HEK293 (cell line): Measurements from ENCODE around the gene ATMIN.

Experiments
- CTCF ChIA-PET: fragments of 350-600 bp; formaldehyde crosslinking; extraction: SDS; loops from one replicate; lab custom pipeline; 2021; ENCODE audit warnings: antibody characterized with exemption; lab: Yijun Ruan, JAX
- POLR2A ChIA-PET: fragments of 300-600 bp; formaldehyde crosslinking; extraction: SDS; loops from one replicate; lab custom pipeline; 2020; ENCODE audit warnings: antibody characterized with exemption, inconsistent platforms; lab: Yijun Ruan, JAX
- H3K27ac ChIP-seq: fragments of 200-500 bp; sonication (Bioruptor generic); 2 replicates; pipeline ENCODE4 v1.5.1; 2014; ENCODE audit warnings: low read depth, low read length, control low read depth, inconsistent platforms; ENCODE audit errors: extremely low read depth
- H3K36me3 ChIP-seq, 2 experiments: fragments of 200-500 bp in 1 of 2; sonication (Bioruptor generic) in 1 of 2; 1 replicate in 1 of 2; 2 replicates in 1 of 2; pipeline ENCODE4 v1.5.1; 2014 to 2017; ENCODE audit warnings: inconsistent platforms in 2 of 2, low read length in 2 of 2; ENCODE audit not compliant: control insufficient read depth in 2 of 2, insufficient read depth in 1 of 2
- H3K4me1 ChIP-seq: fragments of 200-500 bp; sonication (Bioruptor generic); 2 replicates; pipeline ENCODE4 v1.5.1; 2014; ENCODE audit warnings: mild to moderate bottlenecking, low read length, inconsistent platforms; ENCODE audit not compliant: control insufficient read depth, insufficient read depth
- H3K4me3 ChIP-seq: 2 replicates; pipeline ENCODE4 v1.5.1; 2011; ENCODE audit warnings: low read depth, mild to moderate bottlenecking, control low read depth, low read length, moderate library complexity
- H3K9me3 ChIP-seq: fragments of 200-500 bp; sonication (Bioruptor generic); 2 replicates; pipeline ENCODE4 v1.5.1; 2014; ENCODE audit warnings: low read depth, low read length, inconsistent platforms; ENCODE audit not compliant: control insufficient read depth, insufficient read depth
- BCL11B ChIP-seq: fragments of 450-650 bp; formaldehyde crosslinking; IDR thresholded peaks from 2 replicates; pipeline ENCODE4 v1.5.1; 2016; ENCODE audit warnings: low read depth, missing biosample characterization, missing genetic modification characterization
- GLI2 ChIP-seq: fragments of 450-650 bp; formaldehyde crosslinking; IDR thresholded peaks from 2 replicates; pipeline ENCODE4; 2017; ENCODE audit warnings: missing biosample characterization, missing genetic modification characterization, low read depth, borderline replicate concordance
- GLI4 ChIP-seq: fragments of 450-650 bp; formaldehyde crosslinking; IDR thresholded peaks from 2 replicates; pipeline ENCODE4 v1.5.1; 2016; ENCODE audit warnings: missing biosample characterization, missing genetic modification characterization
- HOXD13 ChIP-seq: sonication (generic); formaldehyde crosslinking; IDR thresholded peaks from 2 replicates; pipeline ENCODE4 v1.8.0; 2022; ENCODE audit warnings: missing genetic modification reagents, borderline replicate concordance
- KLF16 ChIP-seq: fragments of 450-650 bp; formaldehyde crosslinking; IDR thresholded peaks from 2 replicates; pipeline ENCODE4 v1.5.1; 2017; ENCODE audit warnings: missing biosample characterization, missing genetic modification characterization
- KLF8 ChIP-seq: fragments of 450-650 bp; formaldehyde crosslinking; IDR thresholded peaks from 2 replicates; pipeline ENCODE4 v1.5.1; 2016; ENCODE audit warnings: missing biosample characterization, missing genetic modification characterization
- RBAK ChIP-seq: fragments of 450-650 bp; formaldehyde crosslinking; IDR thresholded peaks from 2 replicates; pipeline ENCODE4 v1.5.1; 2016; ENCODE audit warnings: missing biosample characterization, missing genetic modification characterization
- SP3 ChIP-seq: fragments of 450-650 bp; formaldehyde crosslinking; IDR thresholded peaks from 2 replicates; pipeline ENCODE4 v1.5.1; 2016; ENCODE audit warnings: missing biosample characterization, missing genetic modification characterization
- TCF7L2 ChIP-seq: IDR thresholded peaks from 2 replicates; pipeline ENCODE4 v1.6.1; 2011; ENCODE audit warnings: low read depth, mild to moderate bottlenecking, inconsistent platforms, low read length, moderate library complexity, borderline replicate concordance
- ZEB2 ChIP-seq: fragments of 450-650 bp; formaldehyde crosslinking; IDR thresholded peaks from 2 replicates; pipeline ENCODE4 v1.5.1; 2016; ENCODE audit warnings: missing biosample characterization, missing genetic modification characterization
- ZNF112 ChIP-seq: fragments of 450-650 bp; formaldehyde crosslinking; IDR thresholded peaks from 2 replicates; pipeline ENCODE4 v1.5.0; 2017; ENCODE audit warnings: missing biosample characterization, missing genetic modification characterization
- ZNF133 ChIP-seq: fragments of 450-650 bp; formaldehyde crosslinking; IDR thresholded peaks from 2 replicates; pipeline ENCODE4 v1.5.1; 2016; ENCODE audit warnings: missing biosample characterization, missing genetic modification characterization
- ZNF157 ChIP-seq: fragments of 450-650 bp; formaldehyde crosslinking; IDR thresholded peaks from 2 replicates; pipeline ENCODE4 v1.5.1; 2016; ENCODE audit warnings: missing biosample characterization, missing genetic modification characterization
- ZNF2 ChIP-seq: fragments of 450-650 bp; formaldehyde crosslinking; IDR thresholded peaks from 2 replicates; pipeline ENCODE4 v1.5.1; 2016; ENCODE audit warnings: missing biosample characterization, missing genetic modification characterization
- ZNF248 ChIP-seq: fragments of 450-650 bp; formaldehyde crosslinking; IDR thresholded peaks from 2 replicates; pipeline ENCODE4 v1.5.1; 2017; ENCODE audit warnings: missing biosample characterization, missing genetic modification characterization
- ZNF350 ChIP-seq: fragments of 450-650 bp; formaldehyde crosslinking; IDR thresholded peaks from 2 replicates; pipeline ENCODE4 v1.5.0; 2017; ENCODE audit warnings: missing biosample characterization, mild to moderate bottlenecking, missing genetic modification characterization
- ZNF394 ChIP-seq: fragments of 450-650 bp; formaldehyde crosslinking; IDR thresholded peaks from 2 replicates; pipeline ENCODE4 v1.5.1; 2016; ENCODE audit warnings: missing biosample characterization, missing genetic modification characterization, mild to moderate bottlenecking, moderate library complexity, borderline replicate concordance
- ZNF416 ChIP-seq: fragments of 450-650 bp; formaldehyde crosslinking; IDR thresholded peaks from 2 replicates; pipeline ENCODE4 v1.5.1; 2016; ENCODE audit warnings: missing biosample characterization, missing genetic modification characterization
- ZNF558 ChIP-seq: fragments of 450-650 bp; formaldehyde crosslinking; IDR thresholded peaks from 2 replicates; pipeline ENCODE4 v1.5.1; 2016; ENCODE audit warnings: missing biosample characterization, missing genetic modification characterization
- ZNF623 ChIP-seq: fragments of 450-650 bp; formaldehyde crosslinking; IDR thresholded peaks from 2 replicates; pipeline ENCODE4 v1.5.1; 2016; ENCODE audit warnings: missing biosample characterization, missing genetic modification characterization
- ZNF626 ChIP-seq: fragments of 450-650 bp; sonication (Bioruptor Pico); formaldehyde crosslinking; IDR thresholded peaks from 2 replicates; pipeline ENCODE4 v1.5.1; 2018; ENCODE audit warnings: missing biosample characterization, missing genetic modification characterization, inconsistent platforms
- ZNF791 ChIP-seq: fragments of 450-650 bp; formaldehyde crosslinking; IDR thresholded peaks from 2 replicates; pipeline ENCODE4 v1.5.1; 2016; ENCODE audit warnings: missing biosample characterization, missing genetic modification characterization
- ZSCAN30 ChIP-seq: fragments of 450-650 bp; IDR thresholded peaks from 2 replicates; pipeline ENCODE4 v1.5.1; 2018; ENCODE audit warnings: missing biosample characterization, mild to moderate bottlenecking, missing genetic modification characterization, moderate library complexity
- ZXDB ChIP-seq: fragments of 450-650 bp; formaldehyde crosslinking; IDR thresholded peaks from 2 replicates; pipeline ENCODE4 v1.5.1; 2016; ENCODE audit warnings: missing biosample characterization, missing genetic modification characterization
- TF ChIP-seq, protein P1 (sequence below): fragments of 450-650 bp; formaldehyde crosslinking; IDR thresholded peaks from 2 replicates; pipeline ENCODE4 v1.5.1; 2016; ENCODE audit warnings: missing biosample characterization, missing genetic modification characterization
- TF ChIP-seq, protein P2 (sequence below): fragments of 450-650 bp; formaldehyde crosslinking; IDR thresholded peaks from 2 replicates; pipeline ENCODE4 v1.5.0; 2017; ENCODE audit warnings: missing biosample characterization, missing genetic modification characterization, borderline replicate concordance
- TF ChIP-seq, protein P3 (sequence below): fragments of 450-650 bp; formaldehyde crosslinking; IDR thresholded peaks from 2 replicates; pipeline ENCODE4 v1.5.1; 2017; ENCODE audit warnings: missing biosample characterization, missing genetic modification characterization
- TF ChIP-seq, protein P4 (sequence below): fragments of 450-650 bp; formaldehyde crosslinking; optimal IDR thresholded peaks from 2 replicates; pipeline ENCODE3; 2016; ENCODE audit warnings: missing biosample characterization, mild to moderate bottlenecking, missing genetic modification characterization

The ATMIN gene

DNA sequence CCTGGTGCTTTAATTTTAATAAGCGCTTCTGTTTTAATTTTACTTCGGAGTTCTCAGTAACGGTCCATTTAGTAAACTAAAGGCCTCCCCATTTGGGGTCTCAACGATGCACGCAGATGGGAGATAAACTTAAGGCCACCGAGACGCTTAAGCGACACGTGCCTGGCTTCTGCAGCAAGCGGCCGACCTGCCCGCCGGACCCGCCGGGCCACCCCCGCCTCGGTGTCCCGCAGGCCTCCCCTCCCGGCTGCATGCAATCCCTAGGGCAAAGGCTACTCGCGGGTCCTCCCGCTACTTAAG, 60.0 kb downstream of the ATMIN start (continued):
- TF ChIP-seq, protein P1, sequence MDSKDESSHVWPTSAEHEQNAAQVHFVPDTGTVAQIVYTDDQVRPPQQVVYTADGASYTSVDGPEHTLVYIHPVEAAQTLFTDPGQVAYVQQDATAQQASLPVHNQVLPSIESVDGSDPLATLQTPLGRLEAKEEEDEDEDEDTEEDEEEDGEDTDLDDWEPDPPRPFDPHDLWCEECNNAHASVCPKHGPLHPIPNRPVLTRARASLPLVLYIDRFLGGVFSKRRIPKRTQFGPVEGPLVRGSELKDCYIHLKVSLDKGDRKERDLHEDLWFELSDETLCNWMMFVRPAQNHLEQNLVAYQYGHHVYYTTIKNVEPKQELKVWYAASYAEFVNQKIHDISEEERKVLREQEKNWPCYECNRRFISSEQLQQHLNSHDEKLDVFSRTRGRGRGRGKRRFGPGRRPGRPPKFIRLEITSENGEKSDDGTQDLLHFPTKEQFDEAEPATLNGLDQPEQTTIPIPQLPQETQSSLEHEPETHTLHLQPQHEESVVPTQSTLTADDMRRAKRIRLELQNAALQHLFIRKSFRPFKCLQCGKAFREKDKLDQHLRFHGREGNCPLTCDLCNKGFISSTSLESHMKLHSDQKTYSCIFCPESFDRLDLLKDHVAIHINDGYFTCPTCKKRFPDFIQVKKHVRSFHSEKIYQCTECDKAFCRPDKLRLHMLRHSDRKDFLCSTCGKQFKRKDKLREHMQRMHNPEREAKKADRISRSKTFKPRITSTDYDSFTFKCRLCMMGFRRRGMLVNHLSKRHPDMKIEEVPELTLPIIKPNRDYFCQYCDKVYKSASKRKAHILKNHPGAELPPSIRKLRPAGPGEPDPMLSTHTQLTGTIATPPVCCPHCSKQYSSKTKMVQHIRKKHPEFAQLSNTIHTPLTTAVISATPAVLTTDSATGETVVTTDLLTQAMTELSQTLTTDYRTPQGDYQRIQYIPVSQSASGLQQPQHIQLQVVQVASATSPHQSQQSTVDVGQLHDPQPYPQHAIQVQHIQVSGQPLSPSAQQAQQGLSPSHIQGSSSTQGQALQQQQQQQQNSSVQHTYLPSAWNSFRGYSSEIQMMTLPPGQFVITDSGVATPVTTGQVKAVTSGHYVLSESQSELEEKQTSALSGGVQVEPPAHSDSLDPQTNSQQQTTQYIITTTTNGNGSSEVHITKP = 0 out of 2 replicates have a peak, but pooled peaks have one; percentile 15
- TF ChIP-seq, protein P2, sequence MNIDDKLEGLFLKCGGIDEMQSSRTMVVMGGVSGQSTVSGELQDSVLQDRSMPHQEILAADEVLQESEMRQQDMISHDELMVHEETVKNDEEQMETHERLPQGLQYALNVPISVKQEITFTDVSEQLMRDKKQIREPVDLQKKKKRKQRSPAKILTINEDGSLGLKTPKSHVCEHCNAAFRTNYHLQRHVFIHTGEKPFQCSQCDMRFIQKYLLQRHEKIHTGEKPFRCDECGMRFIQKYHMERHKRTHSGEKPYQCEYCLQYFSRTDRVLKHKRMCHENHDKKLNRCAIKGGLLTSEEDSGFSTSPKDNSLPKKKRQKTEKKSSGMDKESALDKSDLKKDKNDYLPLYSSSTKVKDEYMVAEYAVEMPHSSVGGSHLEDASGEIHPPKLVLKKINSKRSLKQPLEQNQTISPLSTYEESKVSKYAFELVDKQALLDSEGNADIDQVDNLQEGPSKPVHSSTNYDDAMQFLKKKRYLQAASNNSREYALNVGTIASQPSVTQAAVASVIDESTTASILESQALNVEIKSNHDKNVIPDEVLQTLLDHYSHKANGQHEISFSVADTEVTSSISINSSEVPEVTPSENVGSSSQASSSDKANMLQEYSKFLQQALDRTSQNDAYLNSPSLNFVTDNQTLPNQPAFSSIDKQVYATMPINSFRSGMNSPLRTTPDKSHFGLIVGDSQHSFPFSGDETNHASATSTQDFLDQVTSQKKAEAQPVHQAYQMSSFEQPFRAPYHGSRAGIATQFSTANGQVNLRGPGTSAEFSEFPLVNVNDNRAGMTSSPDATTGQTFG = no peak
- TF ChIP-seq ZNF133 (tag by site-specific recombination) = no peak
- TF ChIP-seq KLF16 (tag by site-specific recombination) = peak; percentile 70
- TF ChIP-seq BCL11B = no peak
- no peak for TF ChIP-seq ZNF112 (tag by site-specific recombination)
- 0 out of 2 replicates have a peak, but pooled peaks have one; percentile 35 for TF ChIP-seq ZEB2 (tag by site-specific recombination)
- no peak for TF ChIP-seq ZNF626
- TF ChIP-seq ZNF416 (tag by site-specific recombination) = no peak
- TF ChIP-seq, protein P3, sequence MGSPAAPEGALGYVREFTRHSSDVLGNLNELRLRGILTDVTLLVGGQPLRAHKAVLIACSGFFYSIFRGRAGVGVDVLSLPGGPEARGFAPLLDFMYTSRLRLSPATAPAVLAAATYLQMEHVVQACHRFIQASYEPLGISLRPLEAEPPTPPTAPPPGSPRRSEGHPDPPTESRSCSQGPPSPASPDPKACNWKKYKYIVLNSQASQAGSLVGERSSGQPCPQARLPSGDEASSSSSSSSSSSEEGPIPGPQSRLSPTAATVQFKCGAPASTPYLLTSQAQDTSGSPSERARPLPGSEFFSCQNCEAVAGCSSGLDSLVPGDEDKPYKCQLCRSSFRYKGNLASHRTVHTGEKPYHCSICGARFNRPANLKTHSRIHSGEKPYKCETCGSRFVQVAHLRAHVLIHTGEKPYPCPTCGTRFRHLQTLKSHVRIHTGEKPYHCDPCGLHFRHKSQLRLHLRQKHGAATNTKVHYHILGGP (tag by site-specific recombination) = no peak
- TF ChIP-seq HOXD13 = no peak
- no peak for TF ChIP-seq ZSCAN30 (tag by site-specific recombination)
- TF ChIP-seq GLI4 = no peak
- 0 out of 2 replicates have a peak, but pooled peaks have one; percentile 8 for TF ChIP-seq KLF8
- no peak for TF ChIP-seq GLI2
- TF ChIP-seq ZNF350 (tag by site-specific recombination) = no peak
- no peak for TF ChIP-seq ZNF558 (tag by site-specific recombination)
- TF ChIP-seq ZNF394 (tag by site-specific recombination) = peak; percentile 83

DNA sequence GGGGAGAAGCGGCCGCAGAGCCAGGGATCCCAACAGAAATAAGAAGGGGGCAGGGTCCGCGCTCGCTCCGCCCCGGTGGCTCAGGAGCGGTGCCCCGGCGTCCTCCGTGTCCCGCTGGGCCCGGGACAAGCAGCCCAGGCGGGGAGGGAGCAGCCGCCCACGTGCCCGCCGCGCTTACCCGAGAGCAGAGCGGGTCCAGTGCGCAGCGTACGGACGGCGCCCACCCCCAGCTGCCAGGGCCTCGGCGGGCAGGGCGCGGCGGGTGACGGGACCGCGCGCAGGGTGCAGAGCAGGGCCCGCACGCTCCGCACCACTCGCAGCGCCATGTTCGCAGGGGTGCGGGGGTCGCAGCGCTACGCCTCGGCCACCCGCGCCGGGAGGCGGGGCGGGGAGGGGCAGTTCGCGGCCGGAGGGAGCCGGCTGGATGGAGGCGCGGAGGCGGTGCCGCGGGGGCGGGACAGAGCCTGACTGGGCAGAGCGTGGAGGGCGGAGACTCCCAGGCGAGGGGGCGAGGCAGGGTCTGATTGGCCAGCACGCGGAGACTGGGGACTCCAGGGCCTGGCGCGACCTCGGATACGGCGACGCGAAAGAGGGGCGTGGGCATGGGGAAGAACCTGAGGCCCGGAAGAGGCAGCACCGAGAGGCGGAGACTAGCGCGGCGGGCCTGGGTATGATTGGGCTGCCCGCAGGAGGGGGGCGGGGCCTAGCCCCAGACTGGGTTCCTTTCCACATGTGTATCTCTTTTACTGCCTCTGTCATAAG, 60.5 kb downstream of the ATMIN start, which contains the start of gene GCSH:
Gene GCSH (minus strand): TSS at position 443 of the 762 bp plus-strand sequence. CDS start 117 bp downstream, at position 326.
- Histone ChIP-seq H3K36me3 (peaks cover 0 to 2% of the 10 kb centered on the region in 2 experiments; a peak in 2 of 3 replicates), H3K9me3 (no peaks in the 10 kb centered on the region), H3K4me1 (no peaks in the 10 kb centered on the region), H3K27ac (peak within 1 kb of the TSS; percentile 66; the same call in 1 of the 2 replicates), H3K4me3 (peak within 1 kb of the TSS; percentile 74)
- POLR2A ChIA-PET = interaction anchor here (1.8 kb wide), 1 partner anchor 19 kb away, joined by 4 read pairs; the partner anchor contains the start of gene C16orf46
- CTCF ChIA-PET = no interaction called here
- TF ChIP-seq ZNF157 (tag by site-specific recombination) = no peak
- no peak; the same call in 1 of the 2 replicates for TF ChIP-seq ZXDB (tag by site-specific recombination)
- TF ChIP-seq ZNF350 (tag by site-specific recombination) = peak; percentile 64; the same call in 1 of the 2 replicates
- TF ChIP-seq RBAK (tag by site-specific recombination) = no peak
- TF ChIP-seq ZNF791 (tag by site-specific recombination) = no peak
- peak; percentile 96 for TF ChIP-seq SP3 (tag by site-specific recombination)
- no peak for TF ChIP-seq TCF7L2
- TF ChIP-seq, protein P4, sequence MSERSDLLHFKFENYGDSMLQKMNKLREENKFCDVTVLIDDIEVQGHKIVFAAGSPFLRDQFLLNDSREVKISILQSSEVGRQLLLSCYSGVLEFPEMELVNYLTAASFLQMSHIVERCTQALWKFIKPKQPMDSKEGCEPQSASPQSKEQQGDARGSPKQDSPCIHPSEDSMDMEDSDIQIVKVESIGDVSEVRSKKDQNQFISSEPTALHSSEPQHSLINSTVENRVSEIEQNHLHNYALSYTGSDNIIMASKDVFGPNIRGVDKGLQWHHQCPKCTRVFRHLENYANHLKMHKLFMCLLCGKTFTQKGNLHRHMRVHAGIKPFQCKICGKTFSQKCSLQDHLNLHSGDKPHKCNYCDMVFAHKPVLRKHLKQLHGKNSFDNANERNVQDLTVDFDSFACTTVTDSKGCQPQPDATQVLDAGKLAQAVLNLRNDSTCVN = peak; percentile 80
- no peak for TF ChIP-seq ZNF623 (tag by site-specific recombination)
- TF ChIP-seq ZNF248 (tag by site-specific recombination) = no peak
- TF ChIP-seq ZNF2 (tag by site-specific recombination) = no peak
